Islet precursor cell (in vitro differentiated cells): ENCODE measurements around the gene SLC4A8.

Source experiments
- DNase-seq: peaks from one replicate; pipeline ENCODE4 v3.0.0-alpha.2; 2018

The SLC4A8 gene

GRCh38 chr12:51424662-51425539 lies at the start of gene SLC4A8:
TSS of gene SLC4A8 (plus strand) at chr12:51424831. CDS start at chr12:51424988, 157 bp downstream.
- DNase-seq: peak; percentile 99

GRCh38 chr12:51374856-51375255 lies 49.8 kb upstream of the SLC4A8 start:
- DNase-seq: no peak

DNA sequence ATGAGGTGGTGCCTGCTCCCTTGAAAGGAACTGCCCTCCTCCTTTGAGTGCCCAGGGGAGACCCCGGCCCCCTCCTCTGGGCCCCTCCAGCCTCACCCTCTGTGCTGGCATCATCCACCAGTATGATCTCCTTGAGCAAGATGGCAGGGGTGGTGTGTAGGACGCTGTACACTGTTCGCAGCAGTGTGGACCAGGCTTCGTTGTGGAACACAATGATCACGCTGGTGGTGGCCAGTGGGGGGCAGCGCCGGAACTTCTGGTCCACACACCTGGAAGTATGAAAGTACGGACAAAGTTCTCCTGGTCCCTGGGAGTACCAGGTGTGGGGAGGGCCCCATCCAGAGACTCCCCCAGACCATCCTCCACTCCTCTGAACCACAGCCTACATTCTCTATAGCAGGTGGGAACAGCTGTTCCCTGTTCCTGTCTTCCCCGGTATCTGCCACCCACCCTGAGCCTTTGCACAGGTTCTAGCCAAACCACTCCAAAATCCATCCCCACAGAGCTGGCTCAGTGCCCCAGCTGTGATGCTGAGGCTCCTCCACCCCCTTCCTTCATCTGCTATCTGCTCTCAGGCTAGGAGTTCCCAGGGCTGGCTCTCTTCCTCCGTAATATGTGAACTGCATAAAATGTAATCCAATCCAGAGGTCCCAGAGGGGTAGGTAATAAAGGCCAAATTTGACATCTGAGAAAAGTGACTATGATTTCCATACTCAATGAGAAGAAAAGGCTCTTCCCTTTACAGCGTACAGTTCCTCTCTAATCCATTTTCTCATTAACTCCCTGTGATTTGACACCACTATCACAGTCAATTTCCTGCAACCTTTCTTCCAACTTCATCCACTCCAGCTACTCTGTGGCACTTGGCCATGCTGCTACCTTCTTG lies 47.3 kb upstream of the SLC4A8 start:
- DNase-seq: no peak

DNA sequence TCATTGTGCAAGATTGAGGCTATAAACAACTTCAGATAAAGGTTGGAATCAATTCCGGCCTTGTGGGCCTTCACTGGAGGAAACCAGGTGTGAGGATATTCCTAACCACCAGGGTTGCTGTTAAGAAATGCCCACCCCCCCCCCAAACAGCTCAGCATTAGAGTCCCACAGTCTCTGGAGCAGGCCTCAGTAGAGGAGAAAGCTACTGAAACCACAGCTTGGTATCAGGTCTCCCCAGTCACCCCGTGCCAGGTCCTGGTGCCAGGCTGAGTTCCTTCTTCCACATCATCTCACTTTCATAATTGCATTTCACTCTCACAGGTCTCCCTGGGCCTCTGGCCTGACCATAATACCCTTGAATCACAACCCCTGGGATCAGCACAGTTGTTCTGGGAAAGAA lies 45.9 kb upstream of the SLC4A8 start:
- DNase-seq: no peak

DNA sequence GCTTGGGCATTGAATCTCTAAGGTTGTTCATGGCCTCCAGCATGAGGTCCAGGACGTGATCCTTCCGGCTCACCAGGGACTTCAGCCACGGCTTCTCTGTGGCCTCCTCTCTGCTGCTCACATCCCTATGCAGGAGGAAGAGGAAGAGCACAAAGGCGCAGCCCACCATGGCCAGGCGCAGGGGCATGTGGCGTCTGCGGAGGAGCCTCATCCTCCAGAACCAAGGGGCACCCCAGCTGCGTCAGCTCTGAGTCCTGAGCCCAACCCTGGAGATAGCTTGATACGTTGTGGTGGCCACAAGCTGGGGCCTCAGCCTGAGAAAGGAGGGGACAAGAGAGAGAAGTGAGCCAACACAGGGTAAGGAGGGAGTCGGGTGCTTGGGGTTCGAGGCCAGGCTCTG lies 45.1 kb upstream of the SLC4A8 start:
- no peak for DNase-seq

GRCh38 chr12:51381226-51382079 lies 43.2 kb upstream of the SLC4A8 start:
- no peak for DNase-seq

GRCh38 chr12:51382173-51382572 lies 42.5 kb upstream of the SLC4A8 start:
- no peak for DNase-seq

- DNase-seq: no peak
These were observed 41.2 kb upstream of the SLC4A8 start for GRCh38 chr12:51383269-51383905.

GRCh38 chr12:51386351-51386750 lies 38.3 kb upstream of the SLC4A8 start:
- no peak for DNase-seq

DNA sequence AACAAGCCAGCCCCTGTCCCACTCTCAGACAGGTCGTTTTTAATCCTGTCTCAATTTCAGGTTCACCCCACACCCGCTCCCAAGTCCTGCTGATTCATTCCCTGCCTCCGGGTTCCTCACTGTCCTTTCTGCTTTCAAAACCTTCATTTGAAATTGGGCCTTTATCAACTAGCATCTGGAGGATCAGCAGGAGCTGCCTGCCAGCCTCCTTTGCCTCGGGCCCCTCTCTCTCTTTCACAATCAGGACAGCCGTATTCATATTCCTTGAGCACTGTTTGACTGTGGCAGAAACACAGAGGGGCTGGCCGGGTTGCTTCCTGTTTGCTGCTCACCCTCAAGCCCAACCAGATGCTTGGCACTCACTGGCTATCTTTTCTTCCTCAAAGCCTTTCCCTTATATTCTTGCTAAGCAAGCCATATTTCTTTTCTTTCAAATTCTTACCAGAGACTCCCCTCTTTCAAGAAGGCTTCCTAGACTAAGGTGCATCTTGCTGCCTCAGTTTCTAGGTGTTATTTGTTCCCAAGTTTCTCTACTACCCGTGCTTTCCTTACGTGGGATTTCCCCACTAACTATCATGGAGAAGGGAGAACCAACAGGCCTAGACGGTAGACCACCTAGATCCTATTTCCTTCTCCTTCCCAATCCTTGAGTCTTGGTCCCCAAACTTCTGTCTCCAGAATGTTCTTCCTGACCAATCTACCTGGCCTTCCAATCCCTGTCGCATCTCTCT lies 36.4 kb upstream of the SLC4A8 start:
- peak; percentile 95 for DNase-seq

- DNase-seq: no peak
These were observed 35.8 kb upstream of the SLC4A8 start for GRCh38 chr12:51388846-51389245.

- peak; percentile 72 for DNase-seq
These were observed 35.2 kb upstream of the SLC4A8 start for GRCh38 chr12:51389302-51389999.

DNA sequence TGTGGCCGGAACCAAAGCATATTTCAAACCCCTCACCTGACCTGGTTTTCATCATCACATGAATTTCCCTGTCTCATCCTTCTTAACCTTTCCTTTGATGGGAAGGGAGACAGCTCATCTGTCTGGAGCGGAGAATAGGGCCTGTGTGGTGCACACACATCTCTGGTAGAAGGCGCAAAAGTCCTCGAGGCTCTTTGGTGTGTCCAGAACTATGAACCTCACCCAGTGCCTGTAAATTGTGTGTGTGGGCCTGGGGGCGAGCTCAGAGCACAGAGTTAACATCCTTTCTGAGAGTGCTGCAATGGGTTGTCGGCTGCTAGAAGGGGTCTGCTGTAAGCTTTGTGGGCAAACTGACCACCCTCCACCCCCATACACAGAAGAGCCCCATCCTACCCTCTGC lies 34.2 kb upstream of the SLC4A8 start:
- peak; percentile 96 for DNase-seq

- peak; percentile 96 for DNase-seq
These were observed 33.7 kb upstream of the SLC4A8 start for GRCh38 chr12:51390891-51391282.

- DNase-seq: peak; percentile 92
These were observed 33.1 kb upstream of the SLC4A8 start, which contains the start of gene GALNT6 for GRCh38 chr12:51391283-51392123. TSS of gene GALNT6 (minus strand) at chr12:51391406. CDS start at chr12:51379781, 11,625 bp downstream.

GRCh38 chr12:51392556-51393237 lies 31.9 kb upstream of the SLC4A8 start:
- DNase-seq: peak; percentile 93

DNA sequence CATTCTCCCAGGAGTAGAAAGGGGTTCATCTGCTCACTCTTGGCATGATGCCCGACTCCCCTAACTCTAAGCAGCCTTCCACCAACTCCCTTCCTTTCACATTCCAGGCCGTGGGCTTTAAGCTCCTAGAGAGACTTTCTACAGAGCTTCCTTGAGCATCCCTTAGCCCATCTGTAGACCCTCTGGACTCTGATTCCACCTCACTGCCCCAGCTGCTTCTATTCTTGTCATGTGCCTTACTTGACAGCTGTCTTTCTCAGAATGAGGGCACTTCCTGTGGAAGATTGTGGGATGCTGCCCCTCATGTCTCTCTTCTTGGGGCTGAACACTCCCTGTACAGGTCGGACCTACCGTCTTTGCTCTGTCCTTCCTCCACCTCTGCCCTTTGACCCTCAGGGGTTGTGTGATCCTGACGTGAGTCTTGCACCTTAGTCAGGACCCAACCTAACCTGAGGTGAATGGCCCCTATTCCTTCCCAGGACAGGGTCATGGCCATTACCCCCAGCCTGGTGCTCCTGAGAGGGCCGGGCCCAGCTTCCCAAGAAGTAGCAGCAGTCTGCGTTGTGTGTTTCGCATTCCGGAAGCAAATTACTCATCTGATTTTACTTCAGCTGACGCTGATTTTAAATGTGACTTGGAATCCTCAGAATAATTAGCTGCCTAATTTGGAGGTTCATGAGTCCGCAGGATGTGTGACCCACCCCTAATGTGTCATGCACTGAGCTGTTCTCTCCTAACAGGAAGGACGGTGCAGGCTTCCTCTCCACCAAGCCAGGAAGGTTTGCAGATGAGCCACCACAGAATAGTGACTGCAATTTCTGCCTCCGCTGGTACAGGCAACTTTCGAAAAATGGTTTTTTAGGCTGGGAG lies 30.7 kb upstream of the SLC4A8 start:
- DNase-seq: peak; percentile 78
